ENCODE results near the gene CDK11A.
"Not testable (repeated sequence)": the region's sequence is repeated elsewhere in the genome, so short reads cannot be mapped to it uniquely, and the experiment has no call there.

The CDK11A gene

GRCh38 chr1:1662392-1662791, 61.8 kb downstream of the CDK11A start:
- DNase-seq: not testable (repeated sequence)

- peak; percentile 100 for DNase-seq
These were observed 65.3 kb downstream of the CDK11A start, which contains the start of gene CDK11B for GRCh38 chr1:1658583-1659549. Gene CDK11B, minus strand, starts transcription at chr1:1659004. Its CDS starts 1,519 bp downstream, at chr1:1657485.
